Endothelial cell of umbilical vein (primary cell): ENCODE measurements around the gene GALNT13. TPM values are rescaled to one million over a fixed set of nuclear protein-coding genes. Genes with fewer than 3 reads are reported as not detected.

Experiments
- BruUV-seq: library from RNA; stranded (reverse); fragments of 400-500 nt; replicated peaks from 2 replicates; lab custom pipeline; 2021; lab: Mats Ljungman, UMichigan
- CTCF ChIA-PET: fragments of 300-600, 350-600 bp; sonication (Branson Sonifier 250); formaldehyde crosslinking; loops from one replicate; lab custom pipeline; 2021; ENCODE audit warnings: antibody characterized with exemption, inconsistent platforms; lab: Charles Lee
- POLR2A ChIA-PET: fragments of 300-600, 350-600 bp; sonication (Branson Sonifier 250); formaldehyde crosslinking; loops from one replicate; lab custom pipeline; 2021; ENCODE audit warnings: antibody characterized with exemption, inconsistent platforms; lab: Charles Lee
- DNase-seq: peaks from one replicate; pipeline ENCODE4 v3.0.0-alpha.2; 2011; ENCODE audit warnings: low read depth, low spot score
- FAIRE-seq: peaks from 2 replicates; lab custom pipeline; 2011; peaks lifted over from hg19 to GRCh38; lab: Jason Lieb, UNC
- H2AFZ ChIP-seq: 2 replicates; pipeline ENCODE4 v1.6.0; 2012; ENCODE audit warnings: low read depth, low read length, control low read depth, inconsistent platforms
- H3K27ac ChIP-seq: 2 replicates; pipeline ENCODE4 v1.5.1; 2011; ENCODE audit warnings: low read depth, mild to moderate bottlenecking, control low read depth, low read length, moderate library complexity; ENCODE audit not compliant: insufficient read depth
- H3K27me3 ChIP-seq, 2 experiments: 2 replicates each; pipeline versions ENCODE4 v1.6.0 to v1.6.1; 2011; ENCODE audit warnings: low read length in 2 of 2, mixed read lengths in 1 of 2; ENCODE audit not compliant: control insufficient read depth in 2 of 2, insufficient read depth in 2 of 2
- H3K36me3 ChIP-seq, 2 experiments: 2 replicates in 1 of 2; 3 replicates in 1 of 2; pipeline ENCODE4 v1.5.1; 2011; ENCODE audit warnings: low read length in 2 of 2, mild to moderate bottlenecking in 1 of 2, moderate library complexity in 1 of 2; ENCODE audit not compliant: control insufficient read depth in 2 of 2, insufficient read depth in 2 of 2; ENCODE audit errors: extremely low read depth in 1 of 2
- H3K4me1 ChIP-seq: 3 replicates; pipeline ENCODE4 v1.5.1; 2011; ENCODE audit warnings: mild to moderate bottlenecking, low read length; ENCODE audit not compliant: control insufficient read depth, insufficient read depth; ENCODE audit errors: extremely low read depth
- H3K4me2 ChIP-seq: 2 replicates; pipeline ENCODE4 v1.6.1; 2011; ENCODE audit warnings: low read length, control low read depth, mixed read lengths; ENCODE audit not compliant: insufficient read depth
- H3K4me3 ChIP-seq, 3 experiments: fragments of 200-600 bp in 1 of 3; sonication (generic), shearing (Covaris generic) in 1 of 3; replicated peaks in 1 of 3; 2 replicates each; pipeline ENCODE4 v1.5.1; 2011 to 2016; ENCODE audit warnings: control low read depth in 3 of 3, low read length in 3 of 3, mild to moderate bottlenecking in 2 of 3, inconsistent platforms in 1 of 3, low read depth in 1 of 3, moderate library complexity in 1 of 3; ENCODE audit not compliant: insufficient read depth in 1 of 3
- H3K79me2 ChIP-seq: 2 replicates; pipeline ENCODE4 v1.6.0; 2012; ENCODE audit warnings: low read length, inconsistent platforms; ENCODE audit not compliant: control insufficient read depth, insufficient read depth
- H3K9ac ChIP-seq: replicated peaks from 2 replicates; pipeline ENCODE3; 2011; ENCODE audit warnings: low read length, control low read depth; ENCODE audit not compliant: insufficient read depth; ENCODE audit errors: extremely low read depth
- H3K9me1 ChIP-seq: replicated peaks from 3 replicates; pipeline ENCODE4 v1.6.0; 2011; ENCODE audit warnings: mild to moderate bottlenecking, low read length; ENCODE audit not compliant: control insufficient read depth, insufficient read depth; ENCODE audit errors: extremely low read depth
- H3K9me3 ChIP-seq: replicated peaks from 2 replicates; pipeline ENCODE4 v1.5.1; 2012; ENCODE audit warnings: low read length, inconsistent platforms; ENCODE audit not compliant: control insufficient read depth, insufficient read depth
- H4K20me1 ChIP-seq: replicated peaks from 2 replicates; pipeline ENCODE3; 2011; ENCODE audit warnings: mild to moderate bottlenecking, low read length; ENCODE audit not compliant: control insufficient read depth, insufficient read depth; ENCODE audit errors: extremely low read depth
- CTCF ChIP-seq, 2 donors: IDR thresholded peaks; 1 replicate in 1 of 2; 2 replicates in 1 of 2; pipeline ENCODE4 v1.5.1; 2011; ENCODE audit warnings: low read length in 2 of 2, mild to moderate bottlenecking in 2 of 2, moderate library complexity in 2 of 2, control low read depth in 1 of 2, inconsistent platforms in 1 of 2, low read depth in 1 of 2; ENCODE audit not compliant: insufficient read depth in 1 of 2; ENCODE audit errors: extremely low read depth in 1 of 2
- EZH2 ChIP-seq: IDR thresholded peaks from 2 replicates; pipeline ENCODE4 v1.6.1; 2012; ENCODE audit warnings: borderline replicate concordance, low read depth, mild to moderate bottlenecking, moderate library complexity, low read length, inconsistent platforms; ENCODE audit not compliant: severe bottlenecking
- FOS ChIP-seq: IDR thresholded peaks from 2 replicates; pipeline ENCODE4 v1.6.1; 2011; ENCODE audit warnings: mild to moderate bottlenecking, low read length, moderate library complexity, borderline replicate concordance; ENCODE audit not compliant: insufficient read depth
- GATA2 ChIP-seq: IDR thresholded peaks from 2 replicates; pipeline ENCODE4 v1.7.0; 2011; ENCODE audit warnings: low read depth, mild to moderate bottlenecking, moderate library complexity, mixed read lengths, low read length; ENCODE audit not compliant: insufficient read length, insufficient read depth
- JUN ChIP-seq: IDR thresholded peaks from 2 replicates; pipeline ENCODE4 v1.6.1; 2011; ENCODE audit warnings: borderline replicate concordance, low read depth; ENCODE audit not compliant: insufficient read length, insufficient read depth
- MAX ChIP-seq: IDR thresholded peaks from 2 replicates; pipeline ENCODE4 v1.6.1; 2011; ENCODE audit not compliant: insufficient read depth, insufficient read length
- MYC ChIP-seq: IDR thresholded peaks from one replicate; pipeline ENCODE4 v1.6.1; 2011; ENCODE audit warnings: mild to moderate bottlenecking, low read depth, low read length
- POLR2A ChIP-seq: IDR thresholded peaks from 2 replicates; pipeline ENCODE4 v1.6.1; 2012; ENCODE audit warnings: low read depth, mild to moderate bottlenecking, control low read depth, low read length
- POLR2AphosphoS5 ChIP-seq: IDR thresholded peaks from 2 replicates; pipeline ENCODE4 v1.6.1; 2012; ENCODE audit warnings: low read depth, mild to moderate bottlenecking, control low read depth, low read length, moderate library complexity; ENCODE audit not compliant: insufficient read depth
- dilution Hi-C: fragments of 300-500 bp; cut with MboI; formaldehyde crosslinking; loops from one replicate; pipeline ENCODE4 v1.15.0; 2019; ENCODE audit warnings: low sequenced_read_pairs; ENCODE audit not compliant: extremely low pct_ligation_motif_present
- intact Hi-C: fragments of 100-400 bp; cut with micrococcal nuclease; formaldehyde crosslinking; loops from one replicate; pipeline ENCODE4 v1.10.0; 2022
- polyA plus RNA-seq, 4 experiments: library from polyadenylated mRNA; depleted of rRNA in 3 of 4; stranded (reverse) in 3 of 4; unstranded in 1 of 4; fragments of >200 nt; gene quantifications; 2 replicates each; pipeline versions ENCODE4 v1.2.1 to v1.2.3, GENCODE V29; 2011 to 2012; ENCODE audit warnings: missing spikeins in 1 of 4
- total RNA-seq: library from RNA; stranded (reverse); gene quantifications from 2 replicates; pipeline ENCODE4 v1.2.3, GENCODE V29; 2021

GALNT13 gene
- total and polyA plus RNA-seq, 2 donors (not counting 3 experiments of a cell fraction or from before 2014, with no cell fraction given), result 0.06 TPM; not detected in 1

- Histone ChIP-seq H2AFZ (no peak overlapping the region), H3K27ac (no peak overlapping the region), H3K4me3 (no peak overlapping the region), H3K27me3 (no peaks in the 10 kb centered on the region), H3K4me2 (no peak overlapping the region), H3K4me1 (no peaks in the 10 kb centered on the region), H3K9me1 (no peaks in the 10 kb centered on the region), H3K79me2 (no peaks in the 10 kb centered on the region), H3K9ac (no peak overlapping the region), H3K9me3 (no peaks in the 10 kb centered on the region), H3K36me3 (no peaks in the 10 kb centered on the region), H4K20me1 (no peaks in the 10 kb centered on the region)
- TF ChIP-seq MYC (no peak), JUN (no peak)
- no peak for DNase-seq
- dilution Hi-C loops, result no loop called here
- no peak for FAIRE-seq
- BruUV-seq, result no TSS peak
- POLR2A ChIA-PET, result no interaction called here
- CTCF ChIA-PET, result no interaction called here
- intact Hi-C loops, result no loop called here
These were observed 520.5 kb downstream of the GALNT13 start for GRCh38 chr2:154392256-154392655.

- no peaks in the 10 kb centered on the region for H3K4me1 ChIP-seq
- no peak overlapping the region for H3K27ac ChIP-seq
- CTCF ChIA-PET, result no interaction called here
- TF ChIP-seq CTCF (IDR thresholded peaks at IDR 0.05; ENCODE audit: extremely low read depth in 1 of 2, insufficient read depth in 1 of 2, low read depth in 1 of 2, low read length in 2 of 2) (no peak), EZH2 (no peak), MYC (no peak), JUN (no peak), MAX (no peak), POLR2A (no peak), GATA2 (no peak), POLR2AphosphoS5 (no peak), FOS (no peak)
- no peak overlapping the region for H3K4me2 ChIP-seq
- no peak for DNase-seq
- H4K20me1 ChIP-seq, result no peaks in the 10 kb centered on the region
- BruUV-seq, result no TSS peak
- dilution Hi-C loops (no loop called here), intact Hi-C loops (no loop called here)
- H3K36me3 ChIP-seq, result no peaks in the 10 kb centered on the region
- POLR2A ChIA-PET, result no interaction called here
- no peaks in the 10 kb centered on the region for H3K9me1 ChIP-seq
- no peaks in the 10 kb centered on the region for H3K79me2 ChIP-seq
- H2AFZ ChIP-seq, result no peak overlapping the region
- no peak overlapping the region for H3K9ac ChIP-seq
- H3K27me3 ChIP-seq, result no peaks in the 10 kb centered on the region
- FAIRE-seq, result no peak
- no peak overlapping the region for H3K4me3 ChIP-seq
- no peaks in the 10 kb centered on the region for H3K9me3 ChIP-seq
These were observed 522.9 kb downstream of the GALNT13 start for GRCh38 chr2:154394600-154394999.
